CD4-positive, alpha-beta T cell treated with Interleukin-17A for 4 hours (primary cell): Measurements from ENCODE around the gene NOS1.

Experiments used
- DNase-seq: peaks from one replicate; pipeline ENCODE4 v3.0.0-alpha.2; 2020; ENCODE audit warnings: mixed read lengths

Gene NOS1

DNA sequence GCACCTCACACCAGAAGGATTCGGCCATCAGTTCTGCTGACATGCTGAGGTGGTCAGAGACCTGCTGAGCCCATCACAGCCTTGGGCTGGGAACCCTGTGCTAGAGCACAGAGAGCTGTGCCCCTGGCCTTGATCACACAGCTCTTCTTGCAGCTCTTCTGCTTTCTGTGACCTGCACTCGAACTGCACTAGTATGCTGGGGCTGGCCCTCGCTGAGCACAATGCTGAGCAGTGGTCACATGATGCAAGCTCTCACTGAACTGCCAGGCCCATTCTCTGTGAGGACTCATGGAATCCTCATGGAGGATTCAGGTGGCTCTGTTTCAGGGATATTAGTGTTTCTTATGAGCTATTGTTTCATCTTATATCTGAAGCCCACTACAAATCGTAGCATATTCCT is 193.7 kb downstream of the NOS1 start:
- DNase-seq: no peak

DNA sequence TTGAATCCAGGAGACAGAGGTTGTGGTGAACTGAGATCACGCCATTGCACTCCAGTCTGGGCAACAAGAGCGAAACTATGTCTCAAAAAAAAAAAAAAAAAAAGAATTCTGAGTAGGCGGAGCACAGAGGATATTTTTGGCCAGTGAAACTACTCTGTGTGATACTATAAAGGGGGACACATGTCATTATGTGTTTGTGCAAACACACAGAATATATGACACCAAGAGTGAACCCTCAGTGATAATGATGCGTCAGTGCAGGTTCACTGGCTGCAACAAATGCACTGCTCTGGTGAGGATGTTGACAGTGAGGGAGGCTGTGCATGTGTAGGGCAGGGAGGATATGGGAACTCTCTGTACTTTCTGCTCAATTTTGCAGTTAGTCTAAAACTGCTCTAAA is 195.3 kb downstream of the NOS1 start:
- DNase-seq: no peak

GRCh38 chr12:117165342-117165741 is 196.1 kb downstream of the NOS1 start:
- DNase-seq: no peak

GRCh38 chr12:117162633-117163032 is 198.8 kb downstream of the NOS1 start:
- DNase-seq: no peak

DNA sequence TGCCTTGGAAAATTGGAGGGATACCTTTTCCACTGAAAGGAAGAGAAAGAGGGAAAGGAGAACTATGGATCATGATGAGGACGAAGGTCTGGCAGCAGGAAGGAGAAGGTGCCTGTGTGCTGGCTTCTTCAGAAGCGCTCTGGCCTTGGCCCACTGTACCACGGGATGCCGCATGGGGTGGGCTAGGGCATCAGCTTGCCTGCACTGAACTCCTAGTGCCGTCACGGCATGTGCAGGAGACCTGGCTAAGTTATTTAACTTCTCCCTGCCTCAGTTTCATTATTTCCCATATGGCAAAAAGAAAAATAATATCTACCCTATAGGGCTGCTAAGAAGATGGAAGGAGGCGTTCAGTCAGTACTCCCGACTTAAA is 199.3 kb downstream of the NOS1 start:
- no peak for DNase-seq

DNA sequence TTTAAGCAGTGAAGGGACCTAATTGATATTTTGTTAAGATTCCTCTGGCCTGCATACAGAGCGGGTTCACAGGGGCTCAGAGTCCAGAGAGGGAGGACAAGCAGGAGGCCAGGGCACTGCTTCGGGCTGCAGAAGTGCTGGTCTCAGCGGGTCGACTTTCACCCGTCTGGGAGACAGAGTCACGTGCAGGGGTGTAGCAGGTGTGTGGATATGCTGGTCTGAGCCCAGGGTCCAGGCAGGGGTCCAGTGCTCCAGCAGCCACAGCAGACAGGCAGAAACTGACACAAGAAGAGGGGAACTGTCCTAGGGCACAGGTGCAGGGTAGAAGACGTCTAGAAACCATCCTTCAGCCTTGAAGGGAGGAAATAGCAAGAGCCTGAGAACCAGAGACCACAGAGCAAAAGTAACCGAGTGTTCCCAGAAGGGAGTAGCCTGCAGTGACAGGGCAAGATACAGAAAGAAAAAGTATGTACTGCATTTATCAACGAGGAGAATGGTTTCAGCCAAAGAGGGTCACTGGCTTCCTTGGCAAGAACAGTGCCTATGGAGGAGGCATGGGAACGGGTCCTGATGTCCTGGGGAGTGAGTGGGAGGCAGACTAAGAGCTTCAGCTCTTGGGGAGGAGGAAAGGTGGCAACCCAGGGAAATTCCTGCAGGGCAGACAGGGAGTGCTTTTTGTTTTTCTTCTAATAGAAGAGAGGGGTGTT is 199.8 kb downstream of the NOS1 start:
- no peak for DNase-seq

DNA sequence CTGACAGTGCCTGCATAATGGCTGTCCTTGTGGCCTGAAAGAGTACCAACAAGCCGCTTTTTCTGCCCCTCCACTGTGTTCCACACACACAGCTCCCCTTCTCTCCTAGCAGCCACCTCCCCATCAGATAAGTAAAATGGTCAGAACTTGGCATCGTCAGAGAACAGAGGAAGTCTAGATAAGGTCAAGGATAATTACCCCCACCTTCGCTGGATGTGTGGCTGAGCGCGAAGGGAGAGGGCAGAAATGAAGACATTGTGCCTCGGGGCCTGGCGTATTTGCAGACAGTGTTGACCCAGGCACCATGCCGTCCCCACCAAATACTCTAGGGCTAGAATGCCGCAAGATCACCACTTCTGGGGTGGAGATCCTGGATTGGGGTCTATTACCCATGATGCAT is 201.8 kb downstream of the NOS1 start:
- DNase-seq: no peak

DNA sequence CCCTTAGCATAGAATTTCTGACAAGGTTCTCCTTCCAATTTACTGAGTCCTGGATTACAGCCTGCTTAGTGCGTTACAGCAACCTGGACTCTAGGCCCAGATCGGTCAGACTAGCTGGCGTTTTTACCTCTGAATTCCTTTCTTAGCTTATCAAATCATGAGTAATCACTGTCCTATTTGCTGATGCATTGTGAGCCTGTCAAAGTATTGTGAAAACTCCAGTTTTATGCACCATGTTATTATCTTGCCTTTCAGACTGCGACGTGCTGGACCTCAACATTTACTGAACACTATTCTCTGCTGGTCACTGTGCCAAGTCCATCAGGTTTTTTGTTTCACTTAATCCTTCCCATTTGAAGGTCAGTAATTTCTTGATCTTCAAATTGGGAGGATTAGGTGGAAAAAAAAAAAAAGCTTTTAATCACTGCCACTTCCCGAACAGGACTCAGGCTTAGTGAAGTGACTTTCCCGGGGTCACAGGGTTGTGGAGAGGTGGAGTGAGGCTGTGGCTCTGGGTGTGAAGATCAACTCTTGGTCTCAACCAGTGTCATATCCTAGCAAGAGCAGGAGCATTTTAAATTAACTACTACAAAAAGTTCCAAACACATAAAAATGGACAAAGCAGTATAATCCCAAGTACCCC is 202.4 kb downstream of the NOS1 start:
- no peak for DNase-seq
